Measurements from ENCODE around the gene RPAP2.
"Not testable (repeated sequence)": the region's sequence is repeated elsewhere in the genome, so short reads cannot be mapped to it uniquely, and the experiment has no call there.

RPAP2 gene

DNA sequence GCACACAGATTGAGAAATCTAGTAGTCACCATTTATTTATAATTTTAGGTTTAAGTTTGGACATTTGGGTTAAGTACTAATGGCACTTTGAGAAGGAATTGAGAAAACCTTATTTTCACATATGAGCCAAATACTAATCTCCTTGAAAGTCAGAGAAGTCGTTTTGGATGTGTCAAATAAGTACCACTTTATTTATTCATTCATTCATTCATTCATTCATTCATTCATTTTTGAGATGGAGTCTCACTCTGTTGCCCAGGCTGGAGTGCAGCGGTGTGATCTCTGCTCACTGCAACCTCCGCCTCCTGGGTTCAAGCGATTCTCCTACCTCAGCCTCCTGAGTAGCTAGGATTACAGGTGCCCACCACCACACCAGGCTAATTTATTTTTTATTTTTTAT, 79.1 kb downstream of the RPAP2 start:
- DNase-seq: not testable (repeated sequence)

GRCh38 chr1:92380867-92381266, 82.0 kb downstream of the RPAP2 start:
- DNase-seq: no peak

- not testable (repeated sequence) for DNase-seq
Measured at GRCh38 chr1:92393966-92394365, 95.1 kb downstream of the RPAP2 start.

DNA sequence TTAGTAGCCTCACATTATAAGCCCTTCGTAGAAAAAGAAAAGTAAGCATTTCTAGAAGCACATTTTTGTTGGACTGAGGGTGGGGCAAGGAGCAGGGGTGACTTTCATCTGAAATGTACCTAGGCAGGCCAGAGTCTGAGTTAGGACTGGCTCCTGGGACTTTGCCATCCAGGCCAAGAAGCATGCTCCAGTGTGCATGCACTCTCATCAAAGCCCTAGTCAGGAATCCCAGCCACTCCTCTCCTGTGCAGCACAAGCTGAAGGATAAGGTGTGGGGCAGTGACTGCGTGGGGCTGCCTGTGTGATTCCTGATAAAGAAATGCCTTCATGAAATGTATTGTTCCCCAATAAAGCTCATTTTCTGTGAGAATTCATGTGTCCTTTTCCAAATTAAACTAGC, 99.7 kb downstream of the RPAP2 start:
- DNase-seq: no peak

GRCh38 chr1:92399076-92399475, 100.2 kb downstream of the RPAP2 start:
- DNase-seq: no peak

- no peak for DNase-seq
Measured at GRCh38 chr1:92404661-92405060, 105.8 kb downstream of the RPAP2 start.

- no peak for DNase-seq
Measured at GRCh38 chr1:92408825-92409224, 110.0 kb downstream of the RPAP2 start.

- DNase-seq: no peak
Measured at GRCh38 chr1:92409946-92410549, 111.2 kb downstream of the RPAP2 start.

DNA sequence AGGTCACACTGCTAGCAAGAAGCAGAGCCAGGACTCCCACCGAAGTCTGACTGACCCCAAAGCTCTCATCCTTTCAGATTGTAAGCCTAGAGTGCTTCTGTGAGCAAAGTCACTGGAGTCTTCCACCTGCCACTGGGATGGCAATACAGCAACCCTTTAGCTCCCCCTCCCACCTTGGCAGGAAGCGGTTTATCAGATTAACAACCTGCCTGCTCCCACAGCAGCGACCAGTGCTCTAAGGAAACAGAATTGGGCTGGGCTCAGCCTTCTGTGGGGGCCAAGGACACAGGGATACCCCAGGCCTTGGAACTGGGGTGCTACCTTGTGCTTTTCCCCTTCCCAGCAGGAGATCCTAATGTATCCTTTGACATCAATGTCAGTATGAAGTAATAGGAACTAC, 111.8 kb downstream of the RPAP2 start:
- DNase-seq: no peak

- no peak for DNase-seq
Measured at GRCh38 chr1:92411511-92411910, 112.7 kb downstream of the RPAP2 start.

DNA sequence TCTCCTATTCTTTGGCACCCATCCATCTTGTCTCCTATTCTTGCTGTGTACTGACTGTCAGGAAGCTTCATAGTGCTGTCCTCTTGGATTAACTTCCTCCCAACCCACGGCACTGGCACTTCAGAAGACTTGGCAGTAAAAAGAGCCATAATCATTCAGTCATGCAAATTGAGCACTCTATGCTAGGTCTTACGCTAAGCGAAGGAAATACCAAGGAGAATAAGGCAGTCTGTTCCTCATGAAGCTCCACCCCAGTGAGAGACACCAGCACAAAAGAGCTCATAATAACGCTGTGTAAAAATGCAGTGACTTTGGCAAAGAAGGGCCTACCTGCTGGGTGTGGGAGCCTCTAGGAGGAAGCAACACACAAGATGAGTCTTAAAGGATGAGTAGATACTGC, 120.8 kb downstream of the RPAP2 start:
- no peak for DNase-seq

DNA sequence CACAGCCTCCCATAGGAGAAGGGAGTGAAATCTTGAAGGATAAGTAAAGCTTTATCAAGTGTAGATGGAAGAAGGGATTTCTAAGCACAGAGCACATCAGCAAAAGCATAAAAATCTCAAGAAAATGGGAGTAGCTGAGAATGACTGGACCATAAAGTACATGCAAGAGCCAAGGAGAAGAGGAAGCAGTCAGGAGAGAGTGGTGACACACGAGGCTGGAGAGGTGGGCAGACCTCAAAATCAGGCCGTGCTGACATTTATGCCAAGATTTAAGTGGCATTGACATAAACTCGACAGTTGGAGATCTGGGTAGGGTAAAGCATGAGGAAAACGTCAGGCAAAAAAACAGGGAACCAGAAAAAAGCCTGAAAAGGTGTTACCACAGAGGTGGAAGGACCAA, 125.5 kb downstream of the RPAP2 start:
- DNase-seq: no peak

GRCh38 chr1:92425617-92426016, 126.8 kb downstream of the RPAP2 start:
- DNase-seq: no peak

DNA sequence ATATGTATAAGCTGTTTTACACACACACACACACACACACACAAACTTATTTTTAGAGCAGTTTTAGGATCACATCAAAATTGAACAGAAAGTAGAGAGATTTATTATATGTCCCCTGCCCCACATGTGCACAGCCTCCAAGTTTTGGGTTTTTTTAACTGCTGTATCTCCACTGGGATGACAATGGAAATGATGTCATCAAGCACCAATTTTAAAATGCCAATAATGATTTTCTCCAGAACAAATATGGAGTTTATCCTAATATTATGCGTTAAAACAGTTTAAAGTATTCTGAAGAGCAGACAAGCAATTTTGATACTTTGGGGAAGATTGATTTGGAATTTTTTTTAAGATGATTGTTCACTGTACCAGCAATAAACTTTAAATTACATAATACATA, 131.2 kb downstream of the RPAP2 start:
- DNase-seq: no peak

DNA sequence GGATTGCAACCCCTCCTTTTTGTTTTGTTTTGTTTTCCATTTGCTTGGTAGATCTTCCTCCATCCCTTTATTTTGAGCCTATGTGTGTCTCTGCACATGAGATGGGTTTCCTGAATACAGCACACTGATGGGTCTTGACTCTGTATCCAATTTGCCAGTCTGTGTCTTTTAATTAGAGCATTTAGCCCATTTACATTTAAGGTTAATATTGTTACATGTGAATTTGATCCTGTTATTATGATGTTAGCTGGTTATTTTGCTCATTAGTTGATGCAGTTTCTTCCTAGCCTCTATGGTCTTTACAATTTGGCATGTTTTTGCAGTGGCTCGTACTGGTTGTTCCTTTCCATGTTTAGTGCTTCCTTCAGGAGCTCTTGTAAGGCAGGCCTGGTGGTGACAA, 135.7 kb downstream of the RPAP2 start:
- DNase-seq: not testable (repeated sequence)

DNA sequence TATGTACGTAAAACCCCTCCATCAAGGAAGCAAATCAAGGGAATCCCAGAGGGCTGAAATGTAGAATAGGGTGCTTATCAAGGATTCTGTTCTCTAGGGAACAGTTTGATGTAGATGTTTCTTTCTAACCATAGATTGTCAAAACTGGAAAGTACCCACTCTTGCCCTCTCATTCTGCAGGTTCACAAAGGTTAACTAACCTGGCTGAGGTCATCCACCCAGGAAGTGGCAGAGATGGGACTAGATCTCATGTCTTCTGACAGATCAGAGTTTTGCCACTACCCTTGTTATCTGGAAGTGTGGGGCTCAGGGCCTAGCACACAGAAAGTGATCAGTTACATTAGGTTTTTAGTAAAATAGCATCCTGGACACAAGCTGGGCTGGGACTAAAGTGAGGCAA, 140.4 kb downstream of the RPAP2 start:
- no peak for DNase-seq

GRCh38 chr1:92441316-92441696, 142.4 kb downstream of the RPAP2 start:
- DNase-seq: no peak

GRCh38 chr1:92441697-92442342, 143.0 kb downstream of the RPAP2 start:
- DNase-seq: peak; percentile 45

DNA sequence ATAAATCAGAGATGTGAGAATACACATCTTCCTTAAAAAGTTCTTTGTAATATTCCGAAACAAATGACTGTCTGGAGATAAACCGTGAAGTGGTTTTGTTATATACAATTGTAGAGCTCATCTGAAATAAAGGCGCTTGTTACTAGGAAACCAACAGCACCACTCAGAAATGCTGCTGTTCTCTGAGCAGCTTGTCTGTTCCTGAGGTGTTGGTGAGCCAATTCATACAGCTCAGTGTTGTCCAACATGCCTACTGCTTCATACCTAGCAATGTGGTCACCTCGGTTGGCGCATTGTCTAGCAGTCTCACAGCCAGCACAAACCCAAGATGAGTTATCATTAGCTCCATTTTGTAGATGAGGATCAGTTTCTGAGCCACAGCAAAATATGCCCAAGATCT, 143.5 kb downstream of the RPAP2 start:
- no peak for DNase-seq

- no peak for DNase-seq
Measured at GRCh38 chr1:92443893-92444292, 145.0 kb downstream of the RPAP2 start.

GRCh38 chr1:92444351-92444750, 145.5 kb downstream of the RPAP2 start:
- DNase-seq: no peak

GRCh38 chr1:92445865-92446264, 147.0 kb downstream of the RPAP2 start:
- no peak for DNase-seq

DNA sequence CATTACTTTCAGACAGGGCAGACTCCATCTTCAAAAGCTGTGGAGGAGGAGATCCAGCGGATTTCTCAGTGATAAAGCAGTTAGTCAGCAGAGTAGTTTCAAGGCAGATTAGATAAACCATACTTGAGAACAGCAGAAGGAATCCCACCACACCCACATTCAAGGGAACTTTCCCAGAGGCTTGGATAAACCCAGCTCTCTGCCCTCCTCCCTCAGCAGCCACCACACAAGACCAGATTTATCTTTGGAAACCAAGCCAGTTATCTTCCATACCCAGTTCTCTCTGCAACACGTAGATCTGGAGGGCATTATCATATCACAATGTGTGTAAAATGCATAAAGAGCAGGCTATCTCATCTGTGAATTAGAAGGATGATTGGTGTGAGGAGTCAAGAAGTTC, 147.7 kb downstream of the RPAP2 start:
- no peak for DNase-seq

DNA sequence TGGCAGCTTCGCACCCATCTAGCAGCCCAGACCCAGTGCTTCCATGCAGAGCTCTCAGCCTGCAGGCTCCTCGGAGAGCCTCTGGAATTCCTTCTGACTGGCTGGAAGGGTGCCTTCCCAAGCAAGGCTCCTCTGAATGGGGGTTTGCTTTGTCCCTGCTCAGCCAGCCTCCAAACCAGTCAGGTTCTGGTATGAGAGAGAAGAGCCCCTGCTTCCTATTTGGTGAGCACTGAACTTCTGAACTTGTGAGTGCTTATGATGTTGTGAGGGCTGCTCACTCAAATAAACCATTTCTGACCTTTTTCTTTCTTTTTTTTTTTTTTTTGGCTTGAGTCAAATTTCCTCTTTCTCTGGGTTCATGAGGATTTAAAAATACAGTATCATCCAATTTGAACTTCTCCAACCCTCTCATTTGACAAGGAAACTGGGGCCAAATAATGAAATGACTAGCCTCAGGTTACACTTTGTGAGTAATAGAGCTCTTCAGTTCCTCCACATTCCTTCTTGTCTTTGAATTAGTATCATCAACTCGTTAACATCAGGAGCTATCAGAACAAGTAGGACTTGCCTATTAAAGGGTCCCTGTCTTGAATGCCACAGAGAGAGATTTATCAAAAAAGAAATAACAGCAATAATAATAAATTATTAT, 148.3 kb downstream of the RPAP2 start:
- no peak for DNase-seq

GRCh38 chr1:92447976-92448375, 149.1 kb downstream of the RPAP2 start:
- DNase-seq: no peak
